Measurements from ENCODE around the gene POC1A.
"Not testable (repeated sequence)": the region's sequence is repeated elsewhere in the genome, so short reads cannot be mapped to it uniquely, and the experiment has no call there.

DNA sequence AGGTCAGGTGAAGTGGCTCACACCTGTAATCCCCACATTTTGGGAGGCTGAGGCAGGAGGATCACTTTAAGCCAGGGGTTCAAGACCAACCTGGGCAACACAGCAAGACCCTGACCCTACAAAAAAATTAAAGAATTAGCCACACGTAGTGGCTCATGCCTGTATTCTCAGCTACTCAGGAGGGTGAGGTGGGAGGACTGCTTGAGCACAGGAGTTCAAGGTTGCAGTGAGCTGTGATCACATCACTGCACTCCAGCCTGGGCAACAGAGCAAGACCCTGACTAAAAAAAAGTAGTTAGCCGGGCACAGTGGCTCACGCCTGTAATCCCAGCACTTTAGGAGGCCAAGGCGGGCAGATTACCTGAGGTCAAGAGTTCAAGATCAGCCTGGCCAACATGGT is 2.2 kb downstream of the POC1A start:
- TF ChIP-seq, protein P1, sequence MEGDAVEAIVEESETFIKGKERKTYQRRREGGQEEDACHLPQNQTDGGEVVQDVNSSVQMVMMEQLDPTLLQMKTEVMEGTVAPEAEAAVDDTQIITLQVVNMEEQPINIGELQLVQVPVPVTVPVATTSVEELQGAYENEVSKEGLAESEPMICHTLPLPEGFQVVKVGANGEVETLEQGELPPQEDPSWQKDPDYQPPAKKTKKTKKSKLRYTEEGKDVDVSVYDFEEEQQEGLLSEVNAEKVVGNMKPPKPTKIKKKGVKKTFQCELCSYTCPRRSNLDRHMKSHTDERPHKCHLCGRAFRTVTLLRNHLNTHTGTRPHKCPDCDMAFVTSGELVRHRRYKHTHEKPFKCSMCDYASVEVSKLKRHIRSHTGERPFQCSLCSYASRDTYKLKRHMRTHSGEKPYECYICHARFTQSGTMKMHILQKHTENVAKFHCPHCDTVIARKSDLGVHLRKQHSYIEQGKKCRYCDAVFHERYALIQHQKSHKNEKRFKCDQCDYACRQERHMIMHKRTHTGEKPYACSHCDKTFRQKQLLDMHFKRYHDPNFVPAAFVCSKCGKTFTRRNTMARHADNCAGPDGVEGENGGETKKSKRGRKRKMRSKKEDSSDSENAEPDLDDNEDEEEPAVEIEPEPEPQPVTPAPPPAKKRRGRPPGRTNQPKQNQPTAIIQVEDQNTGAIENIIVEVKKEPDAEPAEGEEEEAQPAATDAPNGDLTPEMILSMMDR (conservative IDR thresholded peaks at IDR 0.05; ENCODE audit: low read depth, low read length) = not testable (repeated sequence)
- not testable (repeated sequence) for TF ChIP-seq EZH2 (IDR thresholded peaks at IDR 0.05; ENCODE audit: borderline replicate concordance, low read depth, low read length, poor library complexity, severe bottlenecking)

Data from A673 (cell line).